Panc1 (cell line): ENCODE measurements around the gene DEK. TPM values are rescaled to one million over a fixed set of nuclear protein-coding genes. Genes with fewer than 3 reads are reported as not detected.

Experiments
- ATAC-seq: fragments of 200-7000 bp; cut with Tn5 transposase; 2 replicates; pipeline ENCODE4 v1.9.1; 2020; ENCODE audit warnings: mild to moderate bottlenecking, moderate library complexity
- BruUV-seq: library from RNA; stranded (reverse); fragments of 400-500 nt; replicated peaks from 2 replicates; lab custom pipeline; 2021; lab: Mats Ljungman, UMichigan
- CTCF ChIA-PET: fragments of 300-600 bp; sonication (Branson Sonifier 250); formaldehyde crosslinking; loops from one replicate; lab custom pipeline; 2022; ENCODE audit warnings: antibody characterized with exemption; lab: Charles Lee
- POLR2A ChIA-PET: fragments of 300-600 bp; sonication (Branson Sonifier 250); formaldehyde crosslinking; loops from one replicate; lab custom pipeline; 2022; ENCODE audit warnings: antibody characterized with exemption; lab: Charles Lee
- DNase-seq: peaks from one replicate; pipeline ENCODE4 v3.0.0-alpha.2; 2010; ENCODE audit warnings: low read depth, low spot score
- H3K27ac ChIP-seq: 2 replicates; pipeline ENCODE4 v1.5.1; 2011; ENCODE audit warnings: mild to moderate bottlenecking, low read length, inconsistent platforms
- H3K27me3 ChIP-seq: fragments of 200-500 bp; sonication (Bioruptor generic); 2 replicates; pipeline ENCODE4 v1.6.0; 2014; ENCODE audit warnings: low read length, inconsistent platforms; ENCODE audit not compliant: control insufficient read depth, insufficient read depth
- H3K36me3 ChIP-seq: fragments of 200-500 bp; sonication (Bioruptor generic); 2 replicates; pipeline ENCODE4 v1.5.1; 2014; ENCODE audit warnings: inconsistent platforms, mild to moderate bottlenecking, low read length, moderate library complexity; ENCODE audit not compliant: control insufficient read depth, insufficient read depth
- H3K4me1 ChIP-seq: 2 replicates; pipeline ENCODE4 v1.5.1; 2011; ENCODE audit warnings: inconsistent platforms, mild to moderate bottlenecking, low read length, moderate library complexity; ENCODE audit not compliant: control insufficient read depth, insufficient read depth
- H3K4me3 ChIP-seq, 2 experiments: 2 replicates each; pipeline ENCODE4 v1.5.1; 2011 to 2012; ENCODE audit warnings: low read depth in 2 of 2, low read length in 2 of 2, mild to moderate bottlenecking in 2 of 2, inconsistent platforms in 1 of 2, moderate library complexity in 1 of 2
- H3K9me3 ChIP-seq: fragments of 200-500 bp; sonication (Bioruptor generic); 2 replicates; pipeline ENCODE4 v1.5.1; 2014; ENCODE audit warnings: low read depth, mild to moderate bottlenecking, inconsistent platforms, low read length, moderate library complexity; ENCODE audit not compliant: control insufficient read depth, insufficient read depth
- POLR2AphosphoS5 ChIP-seq: IDR thresholded peaks from 2 replicates; pipeline ENCODE4 v1.6.1; 2012; ENCODE audit warnings: mild to moderate bottlenecking, low read depth, low read length, moderate library complexity
- SIN3A ChIP-seq: IDR thresholded peaks from 2 replicates; pipeline ENCODE4 v1.6.1; 2012; ENCODE audit warnings: low read depth, mild to moderate bottlenecking, low read length, moderate library complexity, borderline replicate concordance; ENCODE audit not compliant: insufficient read depth
- TCF7L2 ChIP-seq: IDR thresholded peaks from 2 replicates; pipeline ENCODE4 v1.6.1; 2011; ENCODE audit warnings: mild to moderate bottlenecking, low read depth, low read length, inconsistent platforms
- in situ Hi-C: cut with HindIII; loops from 2 replicates; pipeline ENCODE4 v1.10.0; 2016; ENCODE audit warnings: low sequenced_read_pairs, low pct_unique_long_range_greater_than_20kb
- intact Hi-C: fragments of 100-400 bp; cut with micrococcal nuclease; formaldehyde crosslinking; loops from one replicate; pipeline ENCODE4 v1.10.0; 2022; ENCODE audit not compliant: unreplicated experiment
- total RNA-seq: library from RNA; stranded (reverse); gene quantifications from one replicate; pipeline ENCODE4 v1.2.1, GENCODE V29; 2021; ENCODE audit not compliant: unreplicated experiment
- TF ChIP-seq, protein P1 (sequence below): fragments of 450-650 bp; IDR thresholded peaks from 2 replicates; pipeline ENCODE4 v1.5.1; 2017; ENCODE audit warnings: mild to moderate bottlenecking
- TF ChIP-seq, protein P2 (sequence below), 2 experiments: IDR thresholded peaks; 2 replicates each; pipeline ENCODE4 v1.6.1; 2011 to 2012; ENCODE audit warnings: low read depth in 2 of 2, control low read depth in 1 of 2, low read length in 1 of 2, mild to moderate bottlenecking in 1 of 2, moderate library complexity in 1 of 2; ENCODE audit not compliant: insufficient read depth in 1 of 2

The DEK gene
- total RNA-seq, 1 experiment from 2014 or later: 177 TPM

DNA sequence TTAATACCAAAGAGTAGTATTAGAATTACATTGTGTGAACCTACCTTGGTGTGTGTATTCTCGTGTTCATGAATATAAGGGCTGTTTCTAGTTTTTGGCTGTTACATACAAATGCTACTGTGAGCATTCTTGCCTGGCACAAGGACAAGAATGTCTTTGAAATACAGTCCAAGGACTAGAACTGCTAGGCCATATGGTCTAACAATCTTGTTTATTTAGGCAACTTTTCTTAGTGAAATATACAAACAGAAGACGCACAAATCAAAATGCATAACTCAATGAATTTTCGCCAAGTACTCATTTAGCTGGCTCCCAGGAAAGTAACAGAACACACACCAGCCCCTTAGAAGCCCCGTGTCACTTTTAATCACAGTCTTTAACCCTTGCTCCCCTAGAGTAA, 80.6 kb downstream of the DEK start:
- no TSS peak for BruUV-seq
- Histone ChIP-seq H3K9me3 (no peaks in the 10 kb centered on the region), H3K27me3 (no peaks in the 10 kb centered on the region), H3K36me3 (no peaks in the 10 kb centered on the region), H3K4me3 (no peak overlapping the region), H3K4me1 (no peaks in the 10 kb centered on the region), H3K27ac (no peak overlapping the region)
- DNase-seq: no peak
- ChIA-PET POLR2A (no interaction called here), CTCF (no interaction called here)
- intact Hi-C loops (no loop called here), in situ Hi-C loops (no loop called here)
- TF ChIP-seq, protein P1, sequence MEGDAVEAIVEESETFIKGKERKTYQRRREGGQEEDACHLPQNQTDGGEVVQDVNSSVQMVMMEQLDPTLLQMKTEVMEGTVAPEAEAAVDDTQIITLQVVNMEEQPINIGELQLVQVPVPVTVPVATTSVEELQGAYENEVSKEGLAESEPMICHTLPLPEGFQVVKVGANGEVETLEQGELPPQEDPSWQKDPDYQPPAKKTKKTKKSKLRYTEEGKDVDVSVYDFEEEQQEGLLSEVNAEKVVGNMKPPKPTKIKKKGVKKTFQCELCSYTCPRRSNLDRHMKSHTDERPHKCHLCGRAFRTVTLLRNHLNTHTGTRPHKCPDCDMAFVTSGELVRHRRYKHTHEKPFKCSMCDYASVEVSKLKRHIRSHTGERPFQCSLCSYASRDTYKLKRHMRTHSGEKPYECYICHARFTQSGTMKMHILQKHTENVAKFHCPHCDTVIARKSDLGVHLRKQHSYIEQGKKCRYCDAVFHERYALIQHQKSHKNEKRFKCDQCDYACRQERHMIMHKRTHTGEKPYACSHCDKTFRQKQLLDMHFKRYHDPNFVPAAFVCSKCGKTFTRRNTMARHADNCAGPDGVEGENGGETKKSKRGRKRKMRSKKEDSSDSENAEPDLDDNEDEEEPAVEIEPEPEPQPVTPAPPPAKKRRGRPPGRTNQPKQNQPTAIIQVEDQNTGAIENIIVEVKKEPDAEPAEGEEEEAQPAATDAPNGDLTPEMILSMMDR: no peak
- TF ChIP-seq, protein P2, sequence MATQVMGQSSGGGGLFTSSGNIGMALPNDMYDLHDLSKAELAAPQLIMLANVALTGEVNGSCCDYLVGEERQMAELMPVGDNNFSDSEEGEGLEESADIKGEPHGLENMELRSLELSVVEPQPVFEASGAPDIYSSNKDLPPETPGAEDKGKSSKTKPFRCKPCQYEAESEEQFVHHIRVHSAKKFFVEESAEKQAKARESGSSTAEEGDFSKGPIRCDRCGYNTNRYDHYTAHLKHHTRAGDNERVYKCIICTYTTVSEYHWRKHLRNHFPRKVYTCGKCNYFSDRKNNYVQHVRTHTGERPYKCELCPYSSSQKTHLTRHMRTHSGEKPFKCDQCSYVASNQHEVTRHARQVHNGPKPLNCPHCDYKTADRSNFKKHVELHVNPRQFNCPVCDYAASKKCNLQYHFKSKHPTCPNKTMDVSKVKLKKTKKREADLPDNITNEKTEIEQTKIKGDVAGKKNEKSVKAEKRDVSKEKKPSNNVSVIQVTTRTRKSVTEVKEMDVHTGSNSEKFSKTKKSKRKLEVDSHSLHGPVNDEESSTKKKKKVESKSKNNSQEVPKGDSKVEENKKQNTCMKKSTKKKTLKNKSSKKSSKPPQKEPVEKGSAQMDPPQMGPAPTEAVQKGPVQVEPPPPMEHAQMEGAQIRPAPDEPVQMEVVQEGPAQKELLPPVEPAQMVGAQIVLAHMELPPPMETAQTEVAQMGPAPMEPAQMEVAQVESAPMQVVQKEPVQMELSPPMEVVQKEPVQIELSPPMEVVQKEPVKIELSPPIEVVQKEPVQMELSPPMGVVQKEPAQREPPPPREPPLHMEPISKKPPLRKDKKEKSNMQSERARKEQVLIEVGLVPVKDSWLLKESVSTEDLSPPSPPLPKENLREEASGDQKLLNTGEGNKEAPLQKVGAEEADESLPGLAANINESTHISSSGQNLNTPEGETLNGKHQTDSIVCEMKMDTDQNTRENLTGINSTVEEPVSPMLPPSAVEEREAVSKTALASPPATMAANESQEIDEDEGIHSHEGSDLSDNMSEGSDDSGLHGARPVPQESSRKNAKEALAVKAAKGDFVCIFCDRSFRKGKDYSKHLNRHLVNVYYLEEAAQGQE (IDR thresholded peaks at IDR 0.05; ENCODE audit: insufficient read depth in 1 of 2, low read depth in 2 of 2, low read length in 1 of 2): no peak
- TF ChIP-seq TCF7L2 (no peak), SIN3A (no peak), POLR2AphosphoS5 (no peak)
- ATAC-seq: no peak

DNA sequence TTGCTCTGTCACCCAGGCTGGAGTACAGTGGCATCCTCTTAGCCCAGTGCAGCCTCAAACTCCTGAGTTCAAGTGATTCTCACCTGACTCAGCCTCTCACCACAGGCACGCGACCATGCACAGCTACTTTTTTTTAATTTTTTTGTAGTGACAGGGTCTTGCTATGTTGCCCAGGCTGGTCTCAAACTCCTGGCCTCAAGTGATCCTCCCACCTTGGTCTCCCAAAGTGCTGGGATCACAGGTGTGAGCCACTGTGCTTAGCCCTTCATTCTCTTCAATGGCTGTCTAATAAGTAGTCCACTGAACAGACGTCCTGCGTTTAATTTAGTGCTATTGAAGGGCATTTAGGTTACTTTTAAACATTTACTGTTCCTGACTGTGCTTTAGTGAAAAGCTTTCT, 81.8 kb downstream of the DEK start:
- no TSS peak for BruUV-seq
- in situ Hi-C loops (no loop called here), intact Hi-C loops (no loop called here)
- TF ChIP-seq, protein P2 (IDR thresholded peaks at IDR 0.05; ENCODE audit: insufficient read depth in 1 of 2, low read depth in 2 of 2, low read length in 1 of 2): no peak
- TF ChIP-seq TCF7L2 (no peak), SIN3A (no peak), POLR2AphosphoS5 (no peak)
- TF ChIP-seq, protein P1: no peak
- Histone ChIP-seq H3K27me3 (no peaks in the 10 kb centered on the region), H3K4me1 (no peaks in the 10 kb centered on the region), H3K36me3 (no peaks in the 10 kb centered on the region), H3K4me3 (no peak overlapping the region), H3K9me3 (no peaks in the 10 kb centered on the region), H3K27ac (no peak overlapping the region)
- ChIA-PET POLR2A (no interaction called here), CTCF (no interaction called here)
- no peak for DNase-seq
- ATAC-seq: no peak
